K562 (cell line): Measurements from ENCODE around the gene IL21. TPM values are rescaled to one million over a fixed set of nuclear protein-coding genes. Genes with fewer than 3 reads are reported as not detected.

ENCODE experiments used
- ATAC-seq: fragments of 200-7000 bp; cut with Tn5 transposase; 3 replicates; pipeline ENCODE4 v1.9.1; 2020; ENCODE audit warnings: moderate library complexity
- BruUV-seq: library from RNA; stranded (reverse); fragments of 400-500 nt; replicated peaks from 2 replicates; lab custom pipeline; 2021; lab: Mats Ljungman, UMichigan
- CTCF ChIA-PET: fragments of 300-600 bp; formaldehyde crosslinking; extraction: SDS; loops from one replicate; lab custom pipeline; 2021; ENCODE audit warnings: low intra/inter-chr PET ratio; lab: Yijun Ruan, JAX
- POLR2A ChIA-PET: fragments of 300-600, 350-650 bp; sonication (Branson Sonifier 250); formaldehyde crosslinking; extraction: SDS; loops from one replicate; lab custom pipeline; 2021; ENCODE audit warnings: antibody characterized with exemption, inconsistent platforms; lab: Yijun Ruan, JAX
- DNase-seq, 4 experiments: peaks; one replicate each; pipeline versions ENCODE4 v3.0.0 to v3.0.0-alpha.2; 2011 to 2018; ENCODE audit warnings: low spot score in 3 of 4, mixed read lengths in 3 of 4; ENCODE audit errors: extremely low read depth in 1 of 4
- FAIRE-seq: peaks from 2 replicates; lab custom pipeline; 2011; peaks lifted over from hg19 to GRCh38; lab: Jason Lieb, UNC
- H2AFZ ChIP-seq: 2 replicates; pipeline ENCODE4 v1.6.0; 2011; ENCODE audit warnings: low read depth, low read length, control low read depth, inconsistent platforms
- H3K27ac ChIP-seq: fragments of 200-600 bp; 3 replicates; pipeline ENCODE4 v1.8.0; 2011; ENCODE audit warnings: low read depth, mild to moderate bottlenecking, control low read depth, inconsistent platforms, low read length, moderate library complexity, mixed read lengths; ENCODE audit errors: extremely low read depth
- H3K27me3 ChIP-seq, 2 experiments: fragments of 300-600 bp in 1 of 2; 2 replicates in 1 of 2; 3 replicates in 1 of 2; pipeline versions ENCODE4 v1.6.0 to v1.8.0; 2011; ENCODE audit warnings: inconsistent platforms in 2 of 2, low read length in 2 of 2, mild to moderate bottlenecking in 1 of 2, mixed read lengths in 1 of 2, moderate library complexity in 1 of 2; ENCODE audit not compliant: control insufficient read depth in 2 of 2, insufficient read depth in 2 of 2
- H3K36me3 ChIP-seq: fragments of 300-600 bp; 3 replicates; pipeline ENCODE4 v1.8.0; 2011; ENCODE audit warnings: mild to moderate bottlenecking, low read length, inconsistent platforms; ENCODE audit not compliant: control insufficient read depth, insufficient read depth
- H3K4me1 ChIP-seq, 2 experiments: fragments of 200-600 bp in 1 of 2; replicated peaks in 1 of 2; 2 replicates in 1 of 2; 3 replicates in 1 of 2; pipeline versions ENCODE4 v1.5.1 to v1.8.0; 2011; ENCODE audit warnings: inconsistent platforms in 2 of 2, low read length in 2 of 2, mild to moderate bottlenecking in 1 of 2, mixed read lengths in 1 of 2, moderate library complexity in 1 of 2; ENCODE audit not compliant: control insufficient read depth in 2 of 2, insufficient read depth in 2 of 2
- H3K4me2 ChIP-seq: 2 replicates; pipeline ENCODE4 v1.6.1; 2011; ENCODE audit warnings: low read length, control low read depth, inconsistent platforms, mixed read lengths; ENCODE audit not compliant: insufficient read depth
- H3K4me3 ChIP-seq: fragments of 200-600 bp; sonication (generic), shearing (Covaris generic); 2 replicates; pipeline ENCODE4 v1.5.1; 2016; ENCODE audit warnings: control low read depth, inconsistent platforms
- H3K79me2 ChIP-seq: fragments of 200-600 bp; 3 replicates; pipeline ENCODE4 v1.8.0; 2011; ENCODE audit warnings: low read length, inconsistent platforms; ENCODE audit not compliant: control insufficient read depth, insufficient read depth
- H3K9ac ChIP-seq, 2 experiments: 2 replicates each; pipeline versions ENCODE4 v1.6.0 to v1.6.1; 2011; ENCODE audit warnings: low read depth in 2 of 2, low read length in 2 of 2, control low read depth in 1 of 2, inconsistent platforms in 1 of 2, mild to moderate bottlenecking in 1 of 2, mixed read lengths in 1 of 2; ENCODE audit not compliant: insufficient read depth in 1 of 2
- H3K9me1 ChIP-seq: one replicate; pipeline ENCODE4 v1.6.0; 2011; ENCODE audit warnings: inconsistent platforms, mild to moderate bottlenecking, low read length, moderate library complexity; ENCODE audit not compliant: control insufficient read depth, insufficient read depth
- H3K9me3 ChIP-seq: replicated peaks from 2 replicates; pipeline ENCODE4 v1.5.1; 2011; ENCODE audit warnings: low read depth, low read length, inconsistent platforms; ENCODE audit not compliant: control insufficient read depth, insufficient read depth
- H4K20me1 ChIP-seq: replicated peaks from 2 replicates; pipeline ENCODE4 v1.6.1; 2011; ENCODE audit warnings: low read length, inconsistent platforms, mixed read lengths; ENCODE audit not compliant: control insufficient read depth, insufficient read depth
- CHD4 ChIP-seq: fragments of 200-600 bp; sonication (generic); IDR thresholded peaks from 3 replicates; pipeline ENCODE4 v1.6.1; 2012; ENCODE audit warnings: low read depth, mild to moderate bottlenecking, mixed read lengths, low read length, inconsistent platforms; ENCODE audit not compliant: insufficient read depth, insufficient replicate concordance, poor library complexity, severe bottlenecking
- FOXP4 ChIP-seq: sonication (generic); formaldehyde crosslinking; IDR thresholded peaks from 2 replicates; pipeline ENCODE4 v1.8.0; 2022; ENCODE audit warnings: mild to moderate bottlenecking, missing genetic modification reagents, borderline replicate concordance
- ZNF699 ChIP-seq: fragments of 250-450 bp; sonication (Bioruptor Pico); IDR thresholded peaks from 2 replicates; pipeline ENCODE4 v1.8.0; 2021; ENCODE audit warnings: mild to moderate bottlenecking, moderate library complexity; ENCODE audit not compliant: insufficient replicate concordance
- WGBS: fragments of 100-300 bp; shearing (Covaris generic); methylation state at CpG from one replicate; pipeline ENCODE4 v1.1.6; 2016; ENCODE audit warnings: low coverage, mixed read lengths; ENCODE audit not compliant: insufficient coverage; ENCODE audit errors: missing lambda C conversion rate; 5-methylcytosine and 5-hydroxymethylcytosine counted together
- in situ Hi-C: fragments of 300-500 bp; cut with MboI; formaldehyde crosslinking; loops from 4 replicates; pipeline ENCODE4 v1.15.0; 2018; ENCODE audit warnings: inconsistent platforms, mixed read lengths
- intact Hi-C: fragments of 100-400 bp; cut with micrococcal nuclease; formaldehyde crosslinking; loops from 2 replicates; pipeline ENCODE4 v1.14.2; 2022
- polyA plus RNA-seq, 8 experiments: library from polyadenylated mRNA; depleted of rRNA in 4 of 8; stranded (reverse) in 5 of 8; unstranded in 3 of 8; fragments of >200 nt; fragmentation: Nextera tagmentation in 2 of 8; fragmentation: Illumina TruSeq in 1 of 8; extraction: Ambion mirVana in 2 of 8; extraction: Trizol in 1 of 8; gene quantifications; 2 replicates each; pipeline versions ENCODE4 v1.2.1 to v1.2.3, GENCODE V29; 2011 to 2014; ENCODE audit warnings: inconsistent platforms in 1 of 8, missing spikeins in 1 of 8
- total RNA-seq, 7 experiments: library from RNA; depleted of rRNA in 6 of 7; stranded (reverse); fragments of >200 nt in 6 of 7; fragmentation: Illumina TruSeq in 2 of 7; extraction: Trizol in 2 of 7; gene quantifications; 2 replicates each; pipeline versions ENCODE4 v1.2.1 to v1.2.3, GENCODE V29; 2011 to 2021; ENCODE audit warnings: low replicate concordance in 1 of 7

The IL21 gene
- total and polyA plus RNA-seq, 9 of the 15 experiments (the other 6 are each of a cell fraction or from before 2014, with no cell fraction given) = not detected

- DNase-seq (no peak), ATAC-seq (no peak), FAIRE-seq (no peak)
- H2AFZ ChIP-seq = no peak overlapping the region
- 33% methylated on average over 1 of the region's 1 CpG for WGBS
- intact Hi-C loops = no loop called here
- H3K9ac ChIP-seq = no peak overlapping the region
- no peaks in the 10 kb centered on the region; the same call in 1 of the 2 replicates for H3K9me3 ChIP-seq
- in situ Hi-C loops = no loop called here
- no peaks in the 10 kb centered on the region for H3K79me2 ChIP-seq
- H3K27ac ChIP-seq = no peak overlapping the region
- no peak overlapping the region for H3K4me3 ChIP-seq
- H3K4me1 ChIP-seq = peaks cover 0 to 18% of the 10 kb centered on the region in 2 experiments; a peak in 3 of 5 replicates
- TF ChIP-seq CHD4 (no peak), ZNF699 (CRISPR knock-in tag) (no peak), FOXP4 (CRISPR knock-in tag) (no peak)
- POLR2A ChIA-PET = interaction anchor here (0.6 kb wide), 1 partner anchor 29 kb away, joined by 3 read pairs; no protein-coding TSS in a partner anchor
- no peaks in the 10 kb centered on the region for H4K20me1 ChIP-seq
- no peaks in the 10 kb centered on the region for H3K27me3 ChIP-seq
- CTCF ChIA-PET = no interaction called here
- BruUV-seq = no TSS peak
- no peak overlapping the region for H3K4me2 ChIP-seq
- no peaks in the 10 kb centered on the region for H3K9me1 ChIP-seq
- no peaks in the 10 kb centered on the region for H3K36me3 ChIP-seq
Observed at GRCh38 chr4:122658818-122659295, 38.0 kb upstream of the IL21 start.
